WTC11 (cell line): ENCODE data around the gene TCF20. TPM values are rescaled to one million over a fixed set of nuclear protein-coding genes. Genes with fewer than 3 reads are reported as not detected.

Experiments used
- ATAC-seq: fragments of 200-7000 bp; cut with Tn5 transposase; 2 replicates; pipeline ENCODE4 v1.10.0; 2021; ENCODE audit warnings: mild to moderate bottlenecking, moderate library complexity
- Bru-seq: library from RNA; stranded (reverse); fragments of 400-500 nt; gene quantifications from one replicate; lab custom pipeline; 2021; lab: Mats Ljungman, UMichigan
- CTCF ChIA-PET: fragments of 300-600 bp; sonication (Branson Sonifier 250); formaldehyde crosslinking; loops from one replicate; lab custom pipeline; 2021; ENCODE audit warnings: antibody characterized with exemption; lab: Charles Lee
- POLR2A ChIA-PET: fragments of 350-600 bp; sonication (Branson Sonifier 250); formaldehyde crosslinking; loops from one replicate; lab custom pipeline; 2021; ENCODE audit warnings: antibody characterized with exemption; lab: Charles Lee
- DNase-seq: peaks from one replicate; pipeline ENCODE4 v3.0.0; 2021; ENCODE audit warnings: low spot score
- H3K27ac Mint-ChIP-seq: 2 replicates; pipeline ENCODE4 v1.8.0; 2021; ENCODE audit warnings: mixed read lengths
- H3K27me3 Mint-ChIP-seq: 2 replicates; pipeline ENCODE4 v1.8.0; 2021; ENCODE audit warnings: low read depth, mild to moderate bottlenecking, moderate library complexity, mixed read lengths
- H3K36me3 Mint-ChIP-seq: 2 replicates; pipeline ENCODE4 v1.8.0; 2021; ENCODE audit warnings: mixed read lengths
- H3K4me1 Mint-ChIP-seq: 2 replicates; pipeline ENCODE4 v1.8.0; 2022; ENCODE audit warnings: mixed read lengths
- H3K4me3 Mint-ChIP-seq: 2 replicates; pipeline ENCODE4 v1.8.0; 2021; ENCODE audit warnings: mild to moderate bottlenecking, moderate library complexity, mixed read lengths
- H3K9me3 Mint-ChIP-seq: 2 replicates; pipeline ENCODE4 v1.8.0; 2021; ENCODE audit warnings: mixed read lengths
- EMX1 ChIP-seq: fragments of 250-450 bp; sonication (Bioruptor Pico); IDR thresholded peaks from 2 replicates; pipeline ENCODE4 v1.8.0; 2021; ENCODE audit warnings: mild to moderate bottlenecking
- ESRRA ChIP-seq: sonication (generic); formaldehyde crosslinking; IDR thresholded peaks from 2 replicates; pipeline ENCODE4 v1.8.1; 2022; ENCODE audit warnings: mild to moderate bottlenecking, missing genetic modification reagents, borderline replicate concordance
- FOXP1 ChIP-seq: sonication (generic); formaldehyde crosslinking; IDR thresholded peaks from 2 replicates; pipeline ENCODE4 v1.8.0; 2022; ENCODE audit warnings: missing genetic modification reagents, mild to moderate bottlenecking, moderate library complexity, borderline replicate concordance
- GRHL2 ChIP-seq: fragments of 250-450 bp; sonication (Bioruptor Pico); IDR thresholded peaks from 2 replicates; pipeline ENCODE4 v1.8.0; 2022; ENCODE audit warnings: mild to moderate bottlenecking, moderate library complexity; ENCODE audit not compliant: insufficient replicate concordance, severe bottlenecking
- HMGA2 ChIP-seq: fragments of 250-450 bp; sonication (Bioruptor Pico); IDR thresholded peaks from 2 replicates; pipeline ENCODE4 v1.4.0; 2021; ENCODE audit warnings: mild to moderate bottlenecking, moderate library complexity
- JAZF1 ChIP-seq: fragments of 250-450 bp; sonication (Bioruptor Pico); IDR thresholded peaks from 2 replicates; pipeline ENCODE4 v1.9.0; 2021; ENCODE audit warnings: moderate library complexity, mild to moderate bottlenecking, inconsistent platforms
- JUN ChIP-seq: sonication (generic); formaldehyde crosslinking; IDR thresholded peaks from 2 replicates; pipeline ENCODE4 v1.8.0; 2023; ENCODE audit warnings: mild to moderate bottlenecking, missing genetic modification reagents
- MXD4 ChIP-seq: fragments of 250-450 bp; sonication (Bioruptor Pico); IDR thresholded peaks from 2 replicates; pipeline ENCODE4 v1.8.0; 2021; ENCODE audit warnings: mild to moderate bottlenecking, moderate library complexity, borderline replicate concordance
- PRRX2 ChIP-seq: fragments of 250-450 bp; sonication (Bioruptor Pico); IDR thresholded peaks from 2 replicates; pipeline ENCODE4 v1.8.0; 2021; ENCODE audit warnings: mild to moderate bottlenecking
- SMAD3 ChIP-seq: sonication (generic); formaldehyde crosslinking; IDR thresholded peaks from 2 replicates; pipeline ENCODE4 v1.8.0; 2022; ENCODE audit warnings: missing genetic modification reagents, mild to moderate bottlenecking, borderline replicate concordance
- SOX15 ChIP-seq: fragments of 250-450 bp; sonication (Bioruptor Pico); IDR thresholded peaks from 2 replicates; pipeline ENCODE4 v1.9.0; 2021; ENCODE audit warnings: mild to moderate bottlenecking
- TEAD1 ChIP-seq: sonication (generic); formaldehyde crosslinking; IDR thresholded peaks from 2 replicates; pipeline ENCODE4 v1.8.0; 2022; ENCODE audit warnings: mild to moderate bottlenecking, missing genetic modification reagents
- TEAD4 ChIP-seq: sonication (generic); formaldehyde crosslinking; IDR thresholded peaks from 2 replicates; pipeline ENCODE4 v1.8.0; 2022; ENCODE audit warnings: mild to moderate bottlenecking, missing genetic modification reagents
- TP53 ChIP-seq: sonication (generic); formaldehyde crosslinking; IDR thresholded peaks from 2 replicates; pipeline ENCODE4 v1.8.1; 2023; ENCODE audit warnings: mild to moderate bottlenecking, missing genetic modification reagents
- ZBTB21 ChIP-seq: sonication (generic); formaldehyde crosslinking; IDR thresholded peaks from 2 replicates; pipeline ENCODE4 v1.8.1; 2023; ENCODE audit warnings: mild to moderate bottlenecking, missing genetic modification reagents, borderline replicate concordance
- ZNF219 ChIP-seq: sonication (generic); formaldehyde crosslinking; IDR thresholded peaks from 2 replicates; pipeline ENCODE4 v1.8.0; 2023; ENCODE audit warnings: missing genetic modification reagents, mild to moderate bottlenecking, borderline replicate concordance
- ZNF263 ChIP-seq: sonication (generic); formaldehyde crosslinking; IDR thresholded peaks from 2 replicates; pipeline ENCODE4 v1.8.1; 2022; ENCODE audit warnings: low read depth, mild to moderate bottlenecking, moderate library complexity, missing genetic modification reagents
- ZNF396 ChIP-seq: fragments of 250-450 bp; sonication (Bioruptor Pico); IDR thresholded peaks from 2 replicates; pipeline ENCODE4 v1.8.0; 2021; ENCODE audit warnings: mild to moderate bottlenecking, moderate library complexity, borderline replicate concordance
- ZNF423 ChIP-seq: fragments of 250-450 bp; sonication (Bioruptor Pico); IDR thresholded peaks from 2 replicates; pipeline ENCODE4 v2.1.2; 2022; ENCODE audit warnings: mild to moderate bottlenecking, moderate library complexity
- long read RNA-seq, 3 experiments: library from RNA in 1 of 3; library from capped mRNA in 1 of 3; library from polyadenylated mRNA in 1 of 3; unstranded in 2 of 3; stranded (forward) in 1 of 3; transcript quantifications; one replicate each; pipeline ENCODE4 v2.0.0, GENCODE V29; 2021
- total RNA-seq: library from RNA; stranded (reverse); gene quantifications from 3 replicates; pipeline ENCODE4 v1.2.3, GENCODE V29; 2021
- TF ChIP-seq, protein P1 (sequence below): sonication (generic); formaldehyde crosslinking; IDR thresholded peaks from 2 replicates; pipeline ENCODE4 v1.8.0; 2022; ENCODE audit warnings: missing genetic modification reagents
- TF ChIP-seq, protein P2 (sequence below): sonication (generic); formaldehyde crosslinking; conservative IDR thresholded peaks from 2 replicates; pipeline ENCODE4 v1.8.1; 2022; ENCODE audit warnings: mild to moderate bottlenecking, missing genetic modification reagents
- TF ChIP-seq, protein P3 (sequence below): sonication (generic); formaldehyde crosslinking; IDR thresholded peaks from 2 replicates; pipeline ENCODE4 v1.8.1; 2022; ENCODE audit warnings: low read depth, mild to moderate bottlenecking, moderate library complexity, missing genetic modification reagents, borderline replicate concordance
- TF ChIP-seq, protein P4 (sequence below): sonication (generic); formaldehyde crosslinking; IDR thresholded peaks from 2 replicates; pipeline ENCODE4 v1.8.1; 2023; ENCODE audit warnings: mild to moderate bottlenecking, missing genetic modification reagents
- TF ChIP-seq, protein P5 (sequence below): sonication (generic); formaldehyde crosslinking; IDR thresholded peaks from 2 replicates; pipeline ENCODE4 v1.8.1; 2022; ENCODE audit warnings: mild to moderate bottlenecking, missing genetic modification reagents, moderate library complexity, borderline replicate concordance
- TF ChIP-seq, protein P6 (sequence below): sonication (generic); formaldehyde crosslinking; IDR thresholded peaks from 2 replicates; pipeline ENCODE4 v1.8.1; 2023; ENCODE audit warnings: mild to moderate bottlenecking, missing genetic modification reagents, borderline replicate concordance

The TCF20 gene
- total RNA-seq: 68.6 to 77.0 TPM (median 74.3 TPM) in 3 replicates
- percentile 81 among the genes with signal in this experiment for Bru-seq, nascent RNA
- long read RNA-seq, experiment 1, full-length matches to known transcripts: 30 of 73 reads
- long read RNA-seq, experiment 1, partial matches to known transcripts: 3 of 73 reads
- long read RNA-seq, experiment 1, other reads (novel, unspliced or antisense): 40 of 73 reads
- long read RNA-seq, experiment 2, full-length matches to known transcripts: 20 of 47 reads
- long read RNA-seq, experiment 2, partial matches to known transcripts: 1 of 47 reads
- long read RNA-seq, experiment 2, other reads (novel, unspliced or antisense): 26 of 47 reads
- long read RNA-seq, experiment 3: 0 reads

DNA sequence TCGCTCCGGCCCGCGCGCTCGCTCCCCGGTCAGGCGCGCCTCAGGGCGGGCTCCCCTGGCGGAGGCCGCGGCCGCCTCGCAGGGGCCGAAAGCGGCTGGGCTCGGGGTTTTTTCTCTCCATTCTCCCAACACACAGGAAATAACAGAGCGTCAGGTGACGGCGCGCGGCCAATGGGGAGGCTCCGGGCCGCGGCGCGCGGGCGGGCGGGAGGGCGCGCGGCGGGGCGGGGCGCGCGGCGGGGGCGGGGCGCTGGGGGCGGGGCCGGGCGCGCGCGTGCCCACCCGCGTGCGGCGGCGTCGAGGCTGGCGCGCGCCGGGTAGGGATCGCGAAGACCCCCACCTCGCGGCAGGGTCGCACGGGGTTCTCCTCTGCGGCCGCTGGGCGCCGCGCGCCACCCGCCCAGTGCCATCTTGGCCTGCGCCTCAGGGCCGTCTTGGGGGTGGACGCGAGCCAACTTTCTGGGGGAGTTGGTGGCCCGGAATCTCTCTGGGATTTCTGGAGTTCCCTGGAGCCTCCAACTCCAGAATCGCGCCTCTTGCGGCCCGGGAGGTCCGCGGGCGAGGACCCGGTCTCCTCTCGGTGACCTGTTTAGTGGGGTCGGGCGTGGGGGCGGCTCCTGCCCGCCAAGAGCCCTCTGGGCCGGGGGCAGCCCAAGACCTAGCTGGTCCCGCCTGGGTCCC lies at the start of gene TCF20:
TSS of gene TCF20 (minus strand) at position 144 of the 681 bp plus-strand sequence. CDS start 55,348 bp downstream, outside the sequence.
- DNase-seq: peak; percentile 73
- Mint-ChIP-seq H3K27me3 (peaks cover 12% of the 10 kb centered on the region), H3K36me3 (peaks cover 2% of the 10 kb centered on the region; the same call in 1 of the 2 replicates), H3K4me3 (peak within 1 kb of the TSS; percentile 96), H3K27ac (no peak within 1 kb of the TSS; the same call in 1 of the 2 replicates), H3K4me1 (peaks cover 35% of the 10 kb centered on the region), H3K9me3 (no peaks in the 10 kb centered on the region)
- CTCF ChIA-PET: interaction anchor here (1.9 kb wide), 1 partner anchor 101 kb away, joined by 4 read pairs; no protein-coding TSS in a partner anchor
- ATAC-seq: peak; percentile 54
- POLR2A ChIA-PET: interaction anchor here (0.8 kb wide), 1 partner anchor 13 kb away, joined by 3 read pairs; no protein-coding TSS in a partner anchor
- TF ChIP-seq ZNF423 (no peak), JUN (CRISPR knock-in tag) (peak; percentile 76), SMAD3 (CRISPR knock-in tag) (no peak), PRRX2 (CRISPR knock-in tag) (no peak), ZNF263 (CRISPR knock-in tag) (no peak), JAZF1 (CRISPR knock-in tag) (no peak), ESRRA (peak; percentile 56; the same call in 1 of the 2 replicates), TEAD1 (CRISPR knock-in tag) (peak; percentile 49; the same call in 1 of the 2 replicates), TEAD4 (no peak), SOX15 (no peak), MXD4 (no peak), ZBTB21 (no peak), GRHL2 (CRISPR knock-in tag) (no peak), HMGA2 (CRISPR knock-in tag) (no peak), EMX1 (CRISPR knock-in tag) (no peak), TP53 (CRISPR knock-in tag) (0 out of 2 replicates have a peak, but pooled peaks have one; percentile 51), ZNF396 (CRISPR knock-in tag) (no peak), ZNF219 (no peak), FOXP1 (CRISPR knock-in tag) (peak; percentile 80)
- TF ChIP-seq, protein P1, sequence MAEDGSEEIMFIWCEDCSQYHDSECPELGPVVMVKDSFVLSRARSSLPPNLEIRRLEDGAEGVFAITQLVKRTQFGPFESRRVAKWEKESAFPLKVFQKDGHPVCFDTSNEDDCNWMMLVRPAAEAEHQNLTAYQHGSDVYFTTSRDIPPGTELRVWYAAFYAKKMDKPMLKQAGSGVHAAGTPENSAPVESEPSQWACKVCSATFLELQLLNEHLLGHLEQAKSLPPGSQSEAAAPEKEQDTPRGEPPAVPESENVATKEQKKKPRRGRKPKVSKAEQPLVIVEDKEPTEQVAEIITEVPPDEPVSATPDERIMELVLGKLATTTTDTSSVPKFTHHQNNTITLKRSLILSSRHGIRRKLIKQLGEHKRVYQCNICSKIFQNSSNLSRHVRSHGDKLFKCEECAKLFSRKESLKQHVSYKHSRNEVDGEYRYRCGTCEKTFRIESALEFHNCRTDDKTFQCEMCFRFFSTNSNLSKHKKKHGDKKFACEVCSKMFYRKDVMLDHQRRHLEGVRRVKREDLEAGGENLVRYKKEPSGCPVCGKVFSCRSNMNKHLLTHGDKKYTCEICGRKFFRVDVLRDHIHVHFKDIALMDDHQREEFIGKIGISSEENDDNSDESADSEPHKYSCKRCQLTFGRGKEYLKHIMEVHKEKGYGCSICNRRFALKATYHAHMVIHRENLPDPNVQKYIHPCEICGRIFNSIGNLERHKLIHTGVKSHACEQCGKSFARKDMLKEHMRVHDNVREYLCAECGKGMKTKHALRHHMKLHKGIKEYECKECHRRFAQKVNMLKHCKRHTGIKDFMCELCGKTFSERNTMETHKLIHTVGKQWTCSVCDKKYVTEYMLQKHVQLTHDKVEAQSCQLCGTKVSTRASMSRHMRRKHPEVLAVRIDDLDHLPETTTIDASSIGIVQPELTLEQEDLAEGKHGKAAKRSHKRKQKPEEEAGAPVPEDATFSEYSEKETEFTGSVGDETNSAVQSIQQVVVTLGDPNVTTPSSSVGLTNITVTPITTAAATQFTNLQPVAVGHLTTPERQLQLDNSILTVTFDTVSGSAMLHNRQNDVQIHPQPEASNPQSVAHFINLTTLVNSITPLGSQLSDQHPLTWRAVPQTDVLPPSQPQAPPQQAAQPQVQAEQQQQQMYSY (CRISPR knock-in tag): no peak
- TF ChIP-seq, protein P2, sequence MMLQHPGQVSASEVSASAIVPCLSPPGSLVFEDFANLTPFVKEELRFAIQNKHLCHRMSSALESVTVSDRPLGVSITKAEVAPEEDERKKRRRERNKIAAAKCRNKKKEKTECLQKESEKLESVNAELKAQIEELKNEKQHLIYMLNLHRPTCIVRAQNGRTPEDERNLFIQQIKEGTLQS (CRISPR knock-in tag): no peak
- TF ChIP-seq, protein P3, sequence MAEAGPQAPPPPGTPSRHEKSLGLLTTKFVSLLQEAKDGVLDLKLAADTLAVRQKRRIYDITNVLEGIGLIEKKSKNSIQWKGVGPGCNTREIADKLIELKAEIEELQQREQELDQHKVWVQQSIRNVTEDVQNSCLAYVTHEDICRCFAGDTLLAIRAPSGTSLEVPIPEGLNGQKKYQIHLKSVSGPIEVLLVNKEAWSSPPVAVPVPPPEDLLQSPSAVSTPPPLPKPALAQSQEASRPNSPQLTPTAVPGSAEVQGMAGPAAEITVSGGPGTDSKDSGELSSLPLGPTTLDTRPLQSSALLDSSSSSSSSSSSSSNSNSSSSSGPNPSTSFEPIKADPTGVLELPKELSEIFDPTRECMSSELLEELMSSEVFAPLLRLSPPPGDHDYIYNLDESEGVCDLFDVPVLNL (CRISPR knock-in tag): no peak
- TF ChIP-seq, protein P4, sequence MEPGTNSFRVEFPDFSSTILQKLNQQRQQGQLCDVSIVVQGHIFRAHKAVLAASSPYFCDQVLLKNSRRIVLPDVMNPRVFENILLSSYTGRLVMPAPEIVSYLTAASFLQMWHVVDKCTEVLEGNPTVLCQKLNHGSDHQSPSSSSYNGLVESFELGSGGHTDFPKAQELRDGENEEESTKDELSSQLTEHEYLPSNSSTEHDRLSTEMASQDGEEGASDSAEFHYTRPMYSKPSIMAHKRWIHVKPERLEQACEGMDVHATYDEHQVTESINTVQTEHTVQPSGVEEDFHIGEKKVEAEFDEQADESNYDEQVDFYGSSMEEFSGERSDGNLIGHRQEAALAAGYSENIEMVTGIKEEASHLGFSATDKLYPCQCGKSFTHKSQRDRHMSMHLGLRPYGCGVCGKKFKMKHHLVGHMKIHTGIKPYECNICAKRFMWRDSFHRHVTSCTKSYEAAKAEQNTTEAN (CRISPR knock-in tag): no peak
- TF ChIP-seq, protein P5, sequence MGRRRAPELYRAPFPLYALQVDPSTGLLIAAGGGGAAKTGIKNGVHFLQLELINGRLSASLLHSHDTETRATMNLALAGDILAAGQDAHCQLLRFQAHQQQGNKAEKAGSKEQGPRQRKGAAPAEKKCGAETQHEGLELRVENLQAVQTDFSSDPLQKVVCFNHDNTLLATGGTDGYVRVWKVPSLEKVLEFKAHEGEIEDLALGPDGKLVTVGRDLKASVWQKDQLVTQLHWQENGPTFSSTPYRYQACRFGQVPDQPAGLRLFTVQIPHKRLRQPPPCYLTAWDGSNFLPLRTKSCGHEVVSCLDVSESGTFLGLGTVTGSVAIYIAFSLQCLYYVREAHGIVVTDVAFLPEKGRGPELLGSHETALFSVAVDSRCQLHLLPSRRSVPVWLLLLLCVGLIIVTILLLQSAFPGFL (CRISPR knock-in tag): no peak
- TF ChIP-seq, protein P6, sequence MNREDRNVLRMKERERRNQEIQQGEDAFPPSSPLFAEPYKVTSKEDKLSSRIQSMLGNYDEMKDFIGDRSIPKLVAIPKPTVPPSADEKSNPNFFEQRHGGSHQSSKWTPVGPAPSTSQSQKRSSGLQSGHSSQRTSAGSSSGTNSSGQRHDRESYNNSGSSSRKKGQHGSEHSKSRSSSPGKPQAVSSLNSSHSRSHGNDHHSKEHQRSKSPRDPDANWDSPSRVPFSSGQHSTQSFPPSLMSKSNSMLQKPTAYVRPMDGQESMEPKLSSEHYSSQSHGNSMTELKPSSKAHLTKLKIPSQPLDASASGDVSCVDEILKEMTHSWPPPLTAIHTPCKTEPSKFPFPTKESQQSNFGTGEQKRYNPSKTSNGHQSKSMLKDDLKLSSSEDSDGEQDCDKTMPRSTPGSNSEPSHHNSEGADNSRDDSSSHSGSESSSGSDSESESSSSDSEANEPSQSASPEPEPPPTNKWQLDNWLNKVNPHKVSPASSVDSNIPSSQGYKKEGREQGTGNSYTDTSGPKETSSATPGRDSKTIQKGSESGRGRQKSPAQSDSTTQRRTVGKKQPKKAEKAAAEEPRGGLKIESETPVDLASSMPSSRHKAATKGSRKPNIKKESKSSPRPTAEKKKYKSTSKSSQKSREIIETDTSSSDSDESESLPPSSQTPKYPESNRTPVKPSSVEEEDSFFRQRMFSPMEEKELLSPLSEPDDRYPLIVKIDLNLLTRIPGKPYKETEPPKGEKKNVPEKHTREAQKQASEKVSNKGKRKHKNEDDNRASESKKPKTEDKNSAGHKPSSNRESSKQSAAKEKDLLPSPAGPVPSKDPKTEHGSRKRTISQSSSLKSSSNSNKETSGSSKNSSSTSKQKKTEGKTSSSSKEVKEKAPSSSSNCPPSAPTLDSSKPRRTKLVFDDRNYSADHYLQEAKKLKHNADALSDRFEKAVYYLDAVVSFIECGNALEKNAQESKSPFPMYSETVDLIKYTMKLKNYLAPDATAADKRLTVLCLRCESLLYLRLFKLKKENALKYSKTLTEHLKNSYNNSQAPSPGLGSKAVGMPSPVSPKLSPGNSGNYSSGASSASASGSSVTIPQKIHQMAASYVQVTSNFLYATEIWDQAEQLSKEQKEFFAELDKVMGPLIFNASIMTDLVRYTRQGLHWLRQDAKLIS (CRISPR knock-in tag): no peak
